ENCODE data around the gene NPTN.

NPTN gene

DNA sequence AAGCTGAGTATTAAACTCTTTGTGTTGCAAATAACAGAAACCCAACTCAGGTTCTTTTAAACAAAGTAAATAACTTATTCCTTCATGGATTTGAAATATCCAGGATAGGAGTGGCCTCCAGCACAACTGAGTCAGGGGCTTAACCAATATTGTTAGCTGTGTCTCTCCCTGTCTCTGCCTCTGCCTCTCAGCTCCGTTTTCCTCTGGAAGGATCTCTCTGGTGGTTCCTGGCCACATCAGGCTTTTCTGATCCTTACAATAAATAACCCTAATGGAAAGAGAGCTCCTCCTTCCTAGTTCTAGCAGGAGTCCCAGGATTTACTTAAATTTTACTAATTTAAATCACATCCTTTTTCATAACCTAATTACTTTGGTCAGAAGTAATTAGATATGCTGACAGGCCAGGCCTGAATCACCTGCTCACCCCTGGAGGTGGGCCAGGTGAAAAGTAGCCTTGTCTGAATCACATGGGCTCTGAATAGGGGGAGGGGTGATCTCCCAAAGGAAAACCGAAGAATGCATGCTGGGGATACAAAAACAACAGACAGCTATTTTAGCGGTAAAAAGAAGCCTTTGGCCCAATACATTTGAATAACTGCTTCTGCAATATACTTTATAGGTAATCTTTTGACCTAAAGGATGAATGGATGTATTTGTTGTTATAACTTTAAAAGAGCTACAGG lies 114.9 kb downstream of the NPTN start:
- TF ChIP-seq ZNF274 (IDR thresholded peaks at IDR 0.05; ENCODE audit: low read depth, low read length) = no peak

DNA sequence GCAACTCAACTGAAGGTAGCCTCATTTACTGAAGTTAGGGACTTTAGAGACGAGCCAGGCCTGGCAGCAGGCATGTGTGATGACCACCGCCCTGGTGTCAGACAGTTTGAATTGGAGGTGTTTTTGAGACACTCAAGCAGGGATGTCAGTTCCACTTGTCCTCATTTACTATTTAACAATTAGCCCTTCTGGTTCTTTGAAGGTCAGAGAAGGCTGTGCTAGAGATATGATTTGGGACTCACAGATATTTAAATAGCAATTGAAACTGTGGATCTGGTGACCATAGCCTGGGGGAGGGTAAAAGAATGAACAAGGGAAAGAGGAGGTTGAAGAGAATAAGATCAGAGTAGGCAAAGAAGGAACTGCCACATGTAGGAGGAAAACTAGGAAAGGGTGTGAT lies 115.6 kb downstream of the NPTN start:
- no peak for TF ChIP-seq ZNF274 (IDR thresholded peaks at IDR 0.05; ENCODE audit: low read depth, low read length)
- H3K4me3 ChIP-seq (ENCODE audit: low read length) = no peak overlapping the region

More for the DNA sequence above, 114.9 kb downstream of the NPTN start:
- H3K4me3 ChIP-seq (ENCODE audit: low read length) = no peak overlapping the region

DNA sequence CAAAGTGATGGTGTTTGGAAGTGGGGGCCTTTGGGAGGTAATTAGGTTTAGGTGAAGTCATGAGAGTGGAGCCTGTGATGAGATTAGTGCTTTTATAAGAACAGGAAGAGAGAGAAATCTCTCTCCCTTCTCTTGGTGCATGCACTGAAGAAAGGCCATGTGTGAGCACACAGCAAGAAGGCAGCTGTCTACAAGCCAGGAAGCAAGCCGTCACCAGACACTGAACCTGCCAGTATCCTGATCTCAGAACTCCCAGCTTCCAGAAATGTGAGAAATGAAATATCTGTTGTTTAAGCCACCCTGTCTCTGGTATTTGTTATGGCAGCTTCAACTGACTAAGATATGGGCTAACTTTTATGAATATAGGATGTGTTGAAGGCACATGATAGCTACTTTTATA lies 117.7 kb downstream of the NPTN start:
- TF ChIP-seq ZNF274 (IDR thresholded peaks at IDR 0.05; ENCODE audit: low read depth, low read length) = no peak
- no peak overlapping the region for H3K4me3 ChIP-seq (ENCODE audit: low read length)
